H1 (cell line): ENCODE data around the gene CBS. TPM values are rescaled to one million over a fixed set of nuclear protein-coding genes. Genes with fewer than 3 reads are reported as not detected.
"Not testable (repeated sequence)": the region's sequence is repeated elsewhere in the genome, so short reads cannot be mapped to it uniquely, and the experiment has no call there.

Experiments used
- CTCF ChIA-PET: fragments of 300-600 bp; sonication (Branson Sonifier 250); formaldehyde crosslinking; loops from one replicate; lab custom pipeline; 2021; ENCODE audit not compliant: partially characterized antibody; lab: Charles Lee
- POLR2A ChIA-PET: fragments of 300-600 bp; sonication (Branson Sonifier 250); formaldehyde crosslinking; loops from one replicate; lab custom pipeline; 2021; ENCODE audit warnings: inconsistent platforms; ENCODE audit not compliant: partially characterized antibody; lab: Charles Lee
- DNase-seq, 2 experiments: peaks; one replicate each; pipeline versions ENCODE4 v3.0.0 to v3.0.0-alpha.2; 2010 to 2022; ENCODE audit warnings: low spot score in 2 of 2, low read depth in 1 of 2, mixed read lengths in 1 of 2
- FAIRE-seq: peaks from 2 replicates; lab custom pipeline; 2011; peaks lifted over from hg19 to GRCh38; lab: Jason Lieb, UNC
- H2AFZ ChIP-seq: 2 replicates; pipeline ENCODE4 v1.8.1; 2012; ENCODE audit warnings: low read length, inconsistent platforms
- H2AK5ac ChIP-seq: 2 replicates; pipeline ENCODE4 v1.6.1; 2013; ENCODE audit warnings: low read depth, low read length
- H2BK120ac ChIP-seq: replicated peaks from 2 replicates; pipeline ENCODE3; 2013; ENCODE audit warnings: low read depth, low read length, inconsistent platforms
- H2BK12ac ChIP-seq: 2 replicates; pipeline ENCODE4 v1.6.1; 2013; ENCODE audit warnings: low read depth, low read length
- H2BK15ac ChIP-seq: 2 replicates; pipeline ENCODE4 v1.6.1; 2013; ENCODE audit warnings: low read length
- H2BK20ac ChIP-seq: 2 replicates; pipeline ENCODE4 v1.6.1; 2013; ENCODE audit warnings: low read length
- H2BK5ac ChIP-seq: 2 replicates; pipeline ENCODE4 v1.6.1; 2013; ENCODE audit warnings: low read depth, low read length
- H3K14ac ChIP-seq: 2 replicates; pipeline ENCODE4 v1.6.1; 2013; ENCODE audit warnings: inconsistent platforms; ENCODE audit not compliant: insufficient read length
- H3K18ac ChIP-seq: 2 replicates; pipeline ENCODE4 v1.6.1; 2013; ENCODE audit warnings: low read length; ENCODE audit errors: extremely low read depth
- H3K23ac ChIP-seq: 2 replicates; pipeline ENCODE4 v1.6.1; 2013; ENCODE audit warnings: inconsistent platforms; ENCODE audit not compliant: insufficient read length
- H3K23me2 ChIP-seq: 2 replicates; pipeline ENCODE4 v1.6.1; 2013; ENCODE audit warnings: low read depth, low read length
- H3K27ac ChIP-seq: 2 replicates; pipeline ENCODE4 v1.6.1; 2011; ENCODE audit warnings: low read depth, low read length, inconsistent platforms
- H3K27me3 ChIP-seq, 4 experiments: replicated peaks in 1 of 4; 1 replicate in 1 of 4; 2 replicates in 3 of 4; pipeline versions ENCODE4 v1.6.1 to v1.8.1; 2011 to 2013; ENCODE audit warnings: low read length in 3 of 4, mild to moderate bottlenecking in 3 of 4, inconsistent platforms in 2 of 4, mixed read lengths in 2 of 4, moderate library complexity in 1 of 4; ENCODE audit not compliant: control insufficient read depth in 3 of 4, insufficient read depth in 3 of 4; ENCODE audit errors: extremely low read depth in 1 of 4
- H3K36me3 ChIP-seq, 4 experiments: 2 replicates each; pipeline versions ENCODE4 v1.6.1 to v1.8.1; 2011 to 2013; ENCODE audit warnings: mild to moderate bottlenecking in 4 of 4, low read length in 3 of 4, moderate library complexity in 2 of 4, control low read depth in 1 of 4, inconsistent platforms in 1 of 4; ENCODE audit not compliant: insufficient read depth in 4 of 4, control insufficient read depth in 2 of 4
- H3K4ac ChIP-seq: replicated peaks from 2 replicates; pipeline ENCODE3; 2013; ENCODE audit warnings: low read length, low read depth, mixed read lengths, inconsistent platforms; ENCODE audit not compliant: insufficient read length
- H3K4me1 ChIP-seq, 4 experiments: replicated peaks in 1 of 4; 1 replicate in 1 of 4; 2 replicates in 3 of 4; pipeline versions ENCODE4 v1.6.1 to v1.8.1; 2011 to 2013; ENCODE audit warnings: low read length in 3 of 4, inconsistent platforms in 2 of 4, mixed read lengths in 1 of 4; ENCODE audit not compliant: insufficient read depth in 4 of 4, control insufficient read depth in 3 of 4
- H3K4me2 ChIP-seq, 2 experiments: 2 replicates each; pipeline versions ENCODE4 v1.6.1 to v1.8.1; 2011 to 2013; ENCODE audit warnings: low read depth in 2 of 2, low read length in 2 of 2, control low read depth in 1 of 2, inconsistent platforms in 1 of 2, mild to moderate bottlenecking in 1 of 2; ENCODE audit not compliant: insufficient read depth in 1 of 2
- H3K4me3 ChIP-seq, 4 experiments: fragments of 200-600, 300-600 bp in 1 of 4; sonication (generic), shearing (Covaris generic), sonication (Bioruptor Twin) in 1 of 4; 2 replicates each; pipeline versions ENCODE4 v1.5.1 to v1.8.1; 2011 to 2016; ENCODE audit warnings: low read length in 4 of 4, low read depth in 3 of 4, control low read depth in 2 of 4, inconsistent platforms in 2 of 4, mild to moderate bottlenecking in 2 of 4, mixed read lengths in 1 of 4, moderate library complexity in 1 of 4; ENCODE audit not compliant: insufficient read depth in 2 of 4; ENCODE audit errors: extremely low read depth in 1 of 4
- H3K56ac ChIP-seq: replicated peaks from 2 replicates; pipeline ENCODE3; 2013; ENCODE audit warnings: low read depth, mild to moderate bottlenecking, mixed read lengths, low read length, inconsistent platforms; ENCODE audit not compliant: insufficient read length
- H3K79me1 ChIP-seq: 2 replicates; pipeline ENCODE4 v1.6.1; 2013; ENCODE audit warnings: low read depth, low read length, control low read depth
- H3K79me2 ChIP-seq, 2 experiments: 2 replicates each; pipeline versions ENCODE4 v1.6.1 to v1.8.1; 2012 to 2013; ENCODE audit warnings: low read length in 2 of 2, mild to moderate bottlenecking in 2 of 2, inconsistent platforms in 1 of 2; ENCODE audit not compliant: insufficient read depth in 2 of 2, control insufficient read depth in 1 of 2
- H3K9ac ChIP-seq, 4 experiments: replicated peaks in 1 of 4; 1 replicate in 1 of 4; 2 replicates in 3 of 4; pipeline versions ENCODE4 v1.6.1 to v1.8.1; 2011 to 2013; ENCODE audit warnings: low read depth in 3 of 4, low read length in 3 of 4, control low read depth in 2 of 4, mild to moderate bottlenecking in 2 of 4, moderate library complexity in 2 of 4, inconsistent platforms in 1 of 4; ENCODE audit errors: extremely low read depth in 1 of 4
- H3K9me3 ChIP-seq, 2 experiments: 2 replicates each; pipeline versions ENCODE4 v1.6.1 to v1.8.1; 2012 to 2013; ENCODE audit warnings: mild to moderate bottlenecking in 2 of 2, moderate library complexity in 2 of 2, control low read depth in 1 of 2, inconsistent platforms in 1 of 2, low read depth in 1 of 2, low read length in 1 of 2, mixed read lengths in 1 of 2; ENCODE audit not compliant: insufficient read depth in 2 of 2
- H4K20me1 ChIP-seq, 2 experiments: replicated peaks in 1 of 2; 2 replicates each; pipeline versions ENCODE3 to v1.8.1; 2011 to 2013; ENCODE audit warnings: inconsistent platforms in 2 of 2, low read length in 2 of 2, mild to moderate bottlenecking in 1 of 2; ENCODE audit not compliant: insufficient read depth in 2 of 2, control insufficient read depth in 1 of 2
- H4K5ac ChIP-seq: 2 replicates; pipeline ENCODE4 v1.6.1; 2013; ENCODE audit warnings: low read length, low read depth, mixed read lengths, inconsistent platforms; ENCODE audit not compliant: insufficient read length
- H4K8ac ChIP-seq: 2 replicates; pipeline ENCODE4 v1.8.0; 2013; ENCODE audit warnings: mild to moderate bottlenecking, moderate library complexity, low read length, inconsistent platforms; ENCODE audit not compliant: insufficient read depth; ENCODE audit errors: extremely low read depth
- H4K91ac ChIP-seq: replicated peaks from 2 replicates; pipeline ENCODE3; 2013; ENCODE audit warnings: low read length, mixed read lengths, inconsistent platforms; ENCODE audit not compliant: insufficient read length
- WGBS, 2 experiments: shearing (Covaris generic) in 1 of 2; methylation state at CpG; one replicate each; pipeline versions ENCODE4 v1.1.6 to v1.1.7; 2013 to 2015; ENCODE audit warnings: low lambda C conversion rate in 2 of 2, mixed read lengths in 2 of 2, inconsistent platforms in 1 of 2, low coverage in 1 of 2, missing lambda C conversion rate in 1 of 2; ENCODE audit not compliant: insufficient replicate concordance in 2 of 2, insufficient coverage in 1 of 2, insufficient read length in 1 of 2; ENCODE audit errors: extremely low coverage in 1 of 2, missing lambda C conversion rate in 1 of 2; 5-methylcytosine and 5-hydroxymethylcytosine counted together
- polyA plus RNA-seq, 7 experiments: library from polyadenylated mRNA; depleted of rRNA in 3 of 7; stranded (reverse) in 5 of 7; unstranded in 2 of 7; fragments of >200 nt in 5 of 7; fragments of 200-250 nt in 2 of 7; gene quantifications; 1 replicate in 5 of 7; 2 replicates in 1 of 7; 4 replicates in 1 of 7; pipeline versions ENCODE4 v1.2.1 to v1.2.3, GENCODE V29; 2011 to 2013; ENCODE audit warnings: missing spikeins in 2 of 7, mixed read lengths in 2 of 7
- total RNA-seq: library from RNA; stranded (reverse); fragmentation: NEBNext Ultra II Directional; extraction: Animal tissue kit (Norgen Biotek cat#: 25700); gene quantifications from 2 replicates; pipeline ENCODE4 v1.2.1, GENCODE V29; 2021

Gene CBS
- total and polyA plus RNA-seq, 2 of the 8 experiments (the other 6 are each of a cell fraction or from before 2014, with no cell fraction given) = 114 to 455 TPM

- H3K23ac ChIP-seq, H3K27ac ChIP-seq, H4K20me1 ChIP-seq, H4K5ac ChIP-seq, H3K36me3 ChIP-seq, H3K79me2 ChIP-seq, H2BK20ac ChIP-seq, H3K9me3 ChIP-seq, H4K8ac ChIP-seq, H3K14ac ChIP-seq, H2BK120ac ChIP-seq, FAIRE-seq, H2BK12ac ChIP-seq, H3K79me1 ChIP-seq, H3K4me3 ChIP-seq, H2BK5ac ChIP-seq, H3K9ac ChIP-seq, H2BK15ac ChIP-seq, H3K27me3 ChIP-seq, H2AFZ ChIP-seq, H3K18ac ChIP-seq, H3K4me1 ChIP-seq, POLR2A ChIA-PET, H3K4ac ChIP-seq, H4K91ac ChIP-seq, CTCF ChIA-PET, H2AK5ac ChIP-seq, DNase-seq, H3K4me2 ChIP-seq, H3K23me2 ChIP-seq, H3K56ac ChIP-seq: not testable (repeated sequence)
- no CpG with 5 or more reads among the region's 16 CpGs for WGBS, 2 experiments
Observed at GRCh38 chr21:43091979-43092614, 16.5 kb upstream of the CBS start.

- POLR2A ChIA-PET, H3K36me3 ChIP-seq, H3K18ac ChIP-seq, H3K9ac ChIP-seq, H3K4ac ChIP-seq, H2BK5ac ChIP-seq, DNase-seq, H4K91ac ChIP-seq, H3K4me1 ChIP-seq, H2AFZ ChIP-seq, H2AK5ac ChIP-seq, H2BK15ac ChIP-seq, H3K9me3 ChIP-seq, H2BK20ac ChIP-seq, H2BK120ac ChIP-seq, H4K8ac ChIP-seq, H3K14ac ChIP-seq, FAIRE-seq, H3K56ac ChIP-seq, H3K4me2 ChIP-seq, H3K23ac ChIP-seq, CTCF ChIA-PET, H4K5ac ChIP-seq, H3K23me2 ChIP-seq, H3K79me1 ChIP-seq, H2BK12ac ChIP-seq, H3K27ac ChIP-seq, H4K20me1 ChIP-seq, H3K27me3 ChIP-seq, H3K4me3 ChIP-seq, H3K79me2 ChIP-seq: not testable (repeated sequence)
- WGBS, 2 experiments = no CpG with 5 or more reads among the region's 3 CpGs
Observed at GRCh38 chr21:43090947-43091346, 15.3 kb upstream of the CBS start.
